ENCODE data around the gene GALNT14.

The GALNT14 gene

DNA sequence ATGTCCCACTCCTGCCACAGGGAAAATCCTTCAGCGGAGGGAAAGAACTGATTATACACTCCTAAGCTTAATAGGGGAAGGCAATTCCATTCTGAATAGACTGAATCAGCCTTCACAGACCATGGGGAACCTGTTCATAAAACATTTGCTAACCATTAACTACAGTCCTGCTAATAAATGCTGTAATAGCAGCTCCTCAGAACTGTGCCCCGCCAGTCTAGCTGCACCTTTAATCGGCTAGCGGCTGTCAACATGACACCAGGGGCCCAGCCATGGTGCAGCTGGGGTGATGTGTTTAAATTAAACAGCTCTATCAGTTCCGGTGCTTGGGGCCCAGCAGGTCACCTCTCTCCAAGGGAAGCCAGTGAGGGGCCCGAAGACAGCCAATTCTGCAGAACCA lies 77.8 kb downstream of the GALNT14 start:
- Histone ChIP-seq H3K4me3 (ENCODE audit: low read depth in 1 of 5, low read length in 5 of 5) (no peak overlapping the region), H3K27ac (ENCODE audit: low read depth, low read length) (no peak overlapping the region), H3K36me3 (ENCODE audit: control insufficient read depth in 5 of 5, insufficient read depth in 5 of 5, low read length in 5 of 5) (no peaks in the 10 kb centered on the region), H3K4me1 (ENCODE audit: control insufficient read depth in 5 of 5, insufficient read depth in 5 of 5, low read length in 5 of 5) (peaks cover 0 to 2% (median 0%) of the 10 kb centered on the region in 5 donors), H3K27me3 (ENCODE audit: control insufficient read depth in 5 of 5, insufficient read depth in 4 of 5, low read length in 5 of 5) (peaks cover 0 to 5% (median 0%) of the 10 kb centered on the region in 5 donors), H3K9me3 (ENCODE audit: control insufficient read depth in 5 of 5, low read length in 5 of 5) (no peaks in the 10 kb centered on the region), H3K9ac (ENCODE audit: low read length in 5 of 5) (no peak overlapping the region)

- H3K9ac ChIP-seq (ENCODE audit: low read length in 5 of 5) = no peak overlapping the region
- no peaks in the 10 kb centered on the region for H3K9me3 ChIP-seq (ENCODE audit: control insufficient read depth in 5 of 5, low read length in 5 of 5)
- peaks cover 0 to 5% (median 0%) of the 10 kb centered on the region in 5 donors for H3K27me3 ChIP-seq (ENCODE audit: control insufficient read depth in 5 of 5, insufficient read depth in 4 of 5, low read length in 5 of 5)
- H3K4me3 ChIP-seq (ENCODE audit: low read depth in 1 of 5, low read length in 5 of 5) = no peak overlapping the region
- H3K4me1 ChIP-seq (ENCODE audit: control insufficient read depth in 5 of 5, insufficient read depth in 5 of 5, low read length in 5 of 5) = peaks cover 0 to 10% (median 0%) of the 10 kb centered on the region in 5 donors
- no peak overlapping the region for H3K27ac ChIP-seq (ENCODE audit: low read depth, low read length)
- no peaks in the 10 kb centered on the region for H3K36me3 ChIP-seq (ENCODE audit: control insufficient read depth in 5 of 5, insufficient read depth in 5 of 5, low read length in 5 of 5)
Measured at GRCh38 chr2:31058096-31059035, 79.9 kb downstream of the GALNT14 start.

- Histone ChIP-seq H3K9ac (ENCODE audit: low read length in 5 of 5) (no peak overlapping the region), H3K27ac (ENCODE audit: low read depth, low read length) (no peak overlapping the region), H3K4me3 (ENCODE audit: low read depth in 1 of 5, low read length in 5 of 5) (no peak overlapping the region), H3K27me3 (ENCODE audit: control insufficient read depth in 5 of 5, insufficient read depth in 4 of 5, low read length in 5 of 5) (peaks cover 0 to 5% (median 0%) of the 10 kb centered on the region in 5 donors), H3K4me1 (ENCODE audit: control insufficient read depth in 5 of 5, insufficient read depth in 5 of 5, low read length in 5 of 5) (peaks cover 0 to 10% (median 0%) of the 10 kb centered on the region in 5 donors), H3K36me3 (ENCODE audit: control insufficient read depth in 5 of 5, insufficient read depth in 5 of 5, low read length in 5 of 5) (no peaks in the 10 kb centered on the region), H3K9me3 (ENCODE audit: control insufficient read depth in 5 of 5, low read length in 5 of 5) (no peaks in the 10 kb centered on the region)
Measured at GRCh38 chr2:31057691-31058090, 80.5 kb downstream of the GALNT14 start.

- H3K9me3 ChIP-seq (ENCODE audit: control insufficient read depth in 5 of 5, low read length in 5 of 5) = no peaks in the 10 kb centered on the region
- H3K27ac ChIP-seq (ENCODE audit: low read depth, low read length) = no peak overlapping the region
- H3K9ac ChIP-seq (ENCODE audit: low read length in 5 of 5) = no peak overlapping the region
- peaks cover 0 to 5% (median 0%) of the 10 kb centered on the region in 5 donors for H3K27me3 ChIP-seq (ENCODE audit: control insufficient read depth in 5 of 5, insufficient read depth in 4 of 5, low read length in 5 of 5)
- H3K36me3 ChIP-seq (ENCODE audit: control insufficient read depth in 5 of 5, insufficient read depth in 5 of 5, low read length in 5 of 5) = no peaks in the 10 kb centered on the region
- peaks cover 0 to 14% (median 0%) of the 10 kb centered on the region in 5 donors for H3K4me1 ChIP-seq (ENCODE audit: control insufficient read depth in 5 of 5, insufficient read depth in 5 of 5, low read length in 5 of 5)
- no peak overlapping the region for H3K4me3 ChIP-seq (ENCODE audit: low read depth in 1 of 5, low read length in 5 of 5)
Measured at GRCh38 chr2:31055938-31056337, 82.3 kb downstream of the GALNT14 start.

DNA sequence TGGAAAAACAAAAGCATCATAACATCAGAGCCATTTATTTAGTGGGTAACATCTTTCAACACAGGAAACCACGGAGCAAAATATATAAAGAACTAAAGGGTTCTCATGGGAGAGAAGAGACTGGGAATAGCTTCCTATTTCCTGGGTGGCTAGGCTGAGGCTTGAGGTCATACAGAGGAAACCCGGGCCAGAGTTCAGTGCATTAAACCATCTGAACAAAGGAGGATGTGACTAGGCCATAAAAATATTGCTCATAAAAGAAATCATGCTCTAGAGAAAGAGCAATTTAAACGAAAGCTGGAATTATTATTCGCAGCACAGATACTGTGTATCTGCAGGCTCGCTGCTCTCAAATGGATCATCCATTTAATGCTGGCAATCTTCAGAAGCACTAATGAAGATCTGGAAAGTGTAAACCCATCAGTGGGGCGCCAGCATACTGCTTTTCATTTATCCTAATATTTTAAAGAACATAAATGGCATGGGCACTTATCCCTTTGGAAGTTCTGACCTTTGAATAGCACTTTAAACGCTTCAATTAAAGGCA lies 83.3 kb downstream of the GALNT14 start:
- H3K36me3 ChIP-seq (ENCODE audit: control insufficient read depth in 5 of 5, insufficient read depth in 5 of 5, low read length in 5 of 5) = no peaks in the 10 kb centered on the region
- no peak overlapping the region for H3K27ac ChIP-seq (ENCODE audit: low read depth, low read length)
- no peak overlapping the region for H3K4me3 ChIP-seq (ENCODE audit: low read depth in 1 of 5, low read length in 5 of 5)
- no peaks in the 10 kb centered on the region for H3K9me3 ChIP-seq (ENCODE audit: control insufficient read depth in 5 of 5, low read length in 5 of 5)
- H3K27me3 ChIP-seq (ENCODE audit: control insufficient read depth in 5 of 5, insufficient read depth in 4 of 5, low read length in 5 of 5) = peaks cover 0 to 5% (median 0%) of the 10 kb centered on the region in 5 donors
- H3K9ac ChIP-seq (ENCODE audit: low read length in 5 of 5) = no peak overlapping the region
- peaks cover 0 to 14% (median 0%) of the 10 kb centered on the region in 5 donors for H3K4me1 ChIP-seq (ENCODE audit: control insufficient read depth in 5 of 5, insufficient read depth in 5 of 5, low read length in 5 of 5)

DNA sequence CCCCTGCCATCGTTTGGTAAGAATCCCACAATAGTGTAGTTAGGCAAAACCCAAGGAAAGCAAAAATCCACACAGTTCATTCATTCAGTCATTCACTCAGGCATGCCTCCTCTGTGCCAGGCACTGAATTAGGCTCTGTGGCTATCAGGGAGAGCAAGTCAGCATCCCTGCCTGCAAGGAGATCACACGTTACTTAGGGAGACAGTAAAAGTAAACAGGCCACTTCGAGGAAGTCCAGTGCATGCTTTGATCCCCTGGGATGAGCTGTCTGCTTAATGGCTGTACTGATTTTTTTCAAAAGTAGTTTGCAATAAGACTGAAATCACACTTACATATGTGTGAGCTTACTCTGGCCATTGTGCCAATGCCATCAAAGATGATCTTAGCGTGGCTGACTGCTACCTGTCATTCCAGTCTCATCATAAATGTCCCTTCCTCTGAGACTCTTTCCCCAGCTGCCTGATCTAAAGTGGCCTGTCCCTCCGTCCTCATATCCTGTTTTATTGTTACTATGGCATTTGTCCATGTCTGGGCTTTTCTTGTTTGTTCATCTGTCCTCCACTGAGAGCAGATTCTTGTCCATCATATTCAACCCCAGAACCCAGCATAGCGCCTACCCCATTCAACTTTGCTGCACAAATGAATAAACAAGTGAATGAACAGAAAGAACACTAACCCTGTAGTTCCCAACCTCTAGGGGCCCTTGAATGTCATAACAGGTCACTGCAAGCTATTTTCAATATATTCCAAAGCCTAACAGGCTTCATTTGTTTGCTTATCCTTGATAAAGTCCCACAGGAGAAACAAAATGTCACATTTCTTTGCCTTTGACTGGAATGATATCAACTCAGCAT lies 84.1 kb downstream of the GALNT14 start:
- Histone ChIP-seq H3K36me3 (ENCODE audit: control insufficient read depth in 5 of 5, insufficient read depth in 5 of 5, low read length in 5 of 5) (no peaks in the 10 kb centered on the region), H3K27ac (ENCODE audit: low read depth, low read length) (no peak overlapping the region), H3K9me3 (ENCODE audit: control insufficient read depth in 5 of 5, low read length in 5 of 5) (no peaks in the 10 kb centered on the region), H3K9ac (ENCODE audit: low read length in 5 of 5) (no peak overlapping the region), H3K4me3 (ENCODE audit: low read depth in 1 of 5, low read length in 5 of 5) (no peak overlapping the region), H3K4me1 (ENCODE audit: control insufficient read depth in 5 of 5, insufficient read depth in 5 of 5, low read length in 5 of 5) (peaks cover 0 to 14% (median 0%) of the 10 kb centered on the region in 5 donors), H3K27me3 (ENCODE audit: control insufficient read depth in 5 of 5, insufficient read depth in 4 of 5, low read length in 5 of 5) (peaks cover 0 to 5% (median 0%) of the 10 kb centered on the region in 5 donors)

GRCh38 chr2:31052284-31052683 lies 86.0 kb downstream of the GALNT14 start:
- H3K9me3 ChIP-seq (ENCODE audit: control insufficient read depth in 5 of 5, low read length in 5 of 5) = no peaks in the 10 kb centered on the region
- no peak overlapping the region for H3K9ac ChIP-seq (ENCODE audit: low read length in 5 of 5)
- no peak overlapping the region for H3K4me3 ChIP-seq (ENCODE audit: low read depth in 1 of 5, low read length in 5 of 5)
- H3K4me1 ChIP-seq (ENCODE audit: control insufficient read depth in 5 of 5, insufficient read depth in 5 of 5, low read length in 5 of 5) = peaks cover 0 to 14% (median 0%) of the 10 kb centered on the region in 5 donors
- H3K27ac ChIP-seq (ENCODE audit: low read depth, low read length) = no peak overlapping the region
- no peaks in the 10 kb centered on the region for H3K36me3 ChIP-seq (ENCODE audit: control insufficient read depth in 5 of 5, insufficient read depth in 5 of 5, low read length in 5 of 5)
- H3K27me3 ChIP-seq (ENCODE audit: control insufficient read depth in 5 of 5, insufficient read depth in 4 of 5, low read length in 5 of 5) = peaks cover 0 to 4% (median 0%) of the 10 kb centered on the region in 5 donors

DNA sequence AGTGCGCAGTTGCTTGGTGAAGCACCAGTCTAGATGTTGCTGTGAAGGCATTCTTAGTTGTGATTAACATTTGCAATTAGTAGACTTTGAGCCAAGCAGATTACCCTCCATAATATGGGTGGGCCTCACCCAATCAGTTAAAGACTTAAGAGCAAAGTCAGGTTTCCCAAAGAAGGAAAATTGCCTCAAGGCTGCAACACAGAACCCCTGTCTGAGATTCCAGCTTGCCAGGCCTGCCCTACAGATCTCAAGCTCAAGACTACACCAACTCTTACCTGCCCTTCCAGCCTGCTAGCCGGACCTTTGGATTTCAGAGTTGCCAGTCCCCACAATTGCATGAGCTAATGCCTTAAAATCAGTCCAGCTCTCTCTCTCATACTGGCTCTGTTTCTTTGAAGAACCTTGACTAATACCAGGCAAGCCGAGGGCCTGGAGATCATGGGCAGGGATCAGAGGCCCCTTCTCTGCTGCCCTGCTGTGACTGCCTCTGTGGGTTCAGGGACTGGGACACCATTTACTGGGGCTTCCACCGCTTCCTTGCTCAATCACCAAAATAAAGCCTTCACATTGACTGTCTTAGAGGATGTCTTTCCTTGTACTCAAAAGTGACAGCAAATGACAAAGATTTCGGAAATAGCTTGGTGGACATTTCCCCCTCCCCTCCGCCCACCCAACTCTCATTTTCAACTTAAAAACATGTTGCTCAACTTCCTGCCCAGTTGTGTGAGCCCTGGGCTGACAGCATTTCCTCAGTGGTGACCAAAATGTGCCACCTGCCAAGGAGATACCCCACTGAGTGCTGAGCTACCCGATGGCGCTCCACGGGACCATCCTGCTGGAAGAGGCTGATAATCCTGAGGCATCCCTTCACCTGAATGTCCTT lies 86.7 kb downstream of the GALNT14 start:
- H3K27ac ChIP-seq (ENCODE audit: low read depth, low read length) = no peak overlapping the region
- H3K9me3 ChIP-seq (ENCODE audit: control insufficient read depth in 5 of 5, low read length in 5 of 5) = no peaks in the 10 kb centered on the region
- H3K9ac ChIP-seq (ENCODE audit: low read length in 5 of 5) = no peak overlapping the region

DNA sequence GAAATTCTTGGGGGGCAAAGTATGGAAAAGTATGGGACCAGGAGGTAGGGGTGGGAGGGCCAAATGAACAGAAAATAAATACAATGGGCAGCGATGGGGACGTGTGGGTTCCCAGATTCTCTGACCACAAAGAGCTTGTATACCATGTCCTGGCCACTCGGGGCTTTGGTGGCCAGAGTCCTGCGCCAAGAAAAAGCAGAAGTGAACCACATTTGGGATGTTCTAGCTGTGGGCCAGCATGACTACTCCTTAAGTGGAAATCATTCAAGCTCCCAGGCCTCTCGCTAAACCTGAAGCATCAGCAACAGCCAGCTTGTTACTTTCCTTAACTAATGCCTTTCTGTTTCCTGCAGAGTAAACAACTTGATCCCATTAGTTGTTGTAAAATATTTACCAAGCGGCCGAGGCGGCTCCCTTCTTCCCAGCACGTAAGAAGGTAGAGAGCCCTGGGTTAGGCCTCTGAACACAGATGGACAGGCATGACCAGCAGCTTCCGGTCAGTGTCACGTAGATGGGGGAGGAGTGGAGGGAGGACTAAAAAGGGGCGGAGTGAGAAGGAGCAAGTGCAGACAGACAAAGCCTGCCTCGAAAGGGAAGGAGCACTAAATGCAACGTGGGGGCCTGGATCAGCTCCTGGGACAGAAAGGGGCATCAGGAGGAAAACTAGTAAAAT lies 88.2 kb downstream of the GALNT14 start:
- peaks cover 0 to 9% (median 0%) of the 10 kb centered on the region in 5 donors for H3K4me1 ChIP-seq (ENCODE audit: control insufficient read depth in 5 of 5, insufficient read depth in 5 of 5, low read length in 5 of 5)
- H3K9me3 ChIP-seq (ENCODE audit: control insufficient read depth in 5 of 5, low read length in 5 of 5) = no peaks in the 10 kb centered on the region
- H3K36me3 ChIP-seq (ENCODE audit: control insufficient read depth in 5 of 5, insufficient read depth in 5 of 5, low read length in 5 of 5) = no peaks in the 10 kb centered on the region
- no peak overlapping the region for H3K27ac ChIP-seq (ENCODE audit: low read depth, low read length)
- H3K4me3 ChIP-seq (ENCODE audit: low read depth in 1 of 5, low read length in 5 of 5) = no peak overlapping the region
- peaks cover 0 to 4% (median 0%) of the 10 kb centered on the region in 5 donors for H3K27me3 ChIP-seq (ENCODE audit: control insufficient read depth in 5 of 5, insufficient read depth in 4 of 5, low read length in 5 of 5)
- no peak overlapping the region for H3K9ac ChIP-seq (ENCODE audit: low read length in 5 of 5)

More for the DNA sequence above, 86.7 kb downstream of the GALNT14 start:
- Histone ChIP-seq H3K27me3 (ENCODE audit: control insufficient read depth in 5 of 5, insufficient read depth in 4 of 5, low read length in 5 of 5) (peaks cover 0 to 4% (median 0%) of the 10 kb centered on the region in 5 donors), H3K36me3 (ENCODE audit: control insufficient read depth in 5 of 5, insufficient read depth in 5 of 5, low read length in 5 of 5) (no peaks in the 10 kb centered on the region), H3K4me3 (ENCODE audit: low read depth in 1 of 5, low read length in 5 of 5) (no peak overlapping the region), H3K4me1 (ENCODE audit: control insufficient read depth in 5 of 5, insufficient read depth in 5 of 5, low read length in 5 of 5) (peaks cover 0 to 14% (median 0%) of the 10 kb centered on the region in 5 donors)

All from subcutaneous abdominal adipose tissue (tissue), 5 donors.